ENCODE measurements around the gene FNDC5.

DNA sequence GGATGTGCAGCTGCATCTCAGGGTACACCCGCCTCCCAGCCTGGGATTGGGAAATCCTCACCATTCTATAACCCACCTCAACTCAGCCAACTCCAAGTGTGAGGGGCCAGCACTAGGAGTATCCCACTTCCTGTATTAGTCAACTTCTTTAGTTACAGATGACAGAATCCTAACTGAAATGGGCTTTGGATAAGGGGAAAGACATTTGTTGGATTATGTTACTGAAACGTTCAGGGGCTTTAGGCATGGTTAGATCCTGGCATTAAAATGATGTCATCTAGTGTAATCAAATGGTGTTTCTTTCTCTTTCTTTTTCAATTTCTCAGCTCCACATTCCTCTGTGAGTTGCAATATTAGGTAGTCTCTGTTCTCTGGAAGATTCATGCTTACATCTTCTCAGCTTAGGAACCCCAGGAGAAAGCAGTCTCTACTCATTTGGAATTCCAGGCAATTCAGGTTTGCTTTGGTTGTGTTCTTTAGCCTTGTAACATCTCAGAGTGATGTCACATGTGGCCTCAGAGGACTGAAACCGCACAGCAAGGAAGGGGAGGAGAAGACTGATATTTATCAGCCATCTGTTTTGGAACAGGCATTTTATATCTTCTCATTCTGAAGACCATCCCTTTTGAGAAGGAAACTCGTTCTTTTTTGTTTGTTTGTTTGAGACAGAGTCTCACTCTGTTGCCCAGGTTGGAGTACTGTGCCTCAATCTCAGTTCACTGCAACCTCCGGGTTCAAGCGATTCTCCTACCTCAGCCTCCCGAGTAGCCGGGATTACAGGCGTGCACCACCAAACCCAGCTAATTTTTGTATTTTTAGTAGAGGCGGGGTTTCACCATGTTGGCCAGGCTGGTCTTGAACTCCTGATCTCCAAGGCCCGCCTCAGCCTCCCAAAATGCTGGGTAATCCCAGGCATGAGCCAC is 49.4 kb upstream of the FNDC5 start:
- no peak for TF ChIP-seq SUZ12 (IDR thresholded peaks at IDR 0.05; ENCODE audit: unreplicated experiment)
- no peak for TF ChIP-seq SP1 (IDR thresholded peaks at IDR 0.05; ENCODE audit: low read depth, low read length)
- TF ChIP-seq SRF (IDR thresholded peaks at IDR 0.05; ENCODE audit: low read depth in 2 of 2, low read length in 2 of 2): no peak
- TF ChIP-seq, protein P1, sequence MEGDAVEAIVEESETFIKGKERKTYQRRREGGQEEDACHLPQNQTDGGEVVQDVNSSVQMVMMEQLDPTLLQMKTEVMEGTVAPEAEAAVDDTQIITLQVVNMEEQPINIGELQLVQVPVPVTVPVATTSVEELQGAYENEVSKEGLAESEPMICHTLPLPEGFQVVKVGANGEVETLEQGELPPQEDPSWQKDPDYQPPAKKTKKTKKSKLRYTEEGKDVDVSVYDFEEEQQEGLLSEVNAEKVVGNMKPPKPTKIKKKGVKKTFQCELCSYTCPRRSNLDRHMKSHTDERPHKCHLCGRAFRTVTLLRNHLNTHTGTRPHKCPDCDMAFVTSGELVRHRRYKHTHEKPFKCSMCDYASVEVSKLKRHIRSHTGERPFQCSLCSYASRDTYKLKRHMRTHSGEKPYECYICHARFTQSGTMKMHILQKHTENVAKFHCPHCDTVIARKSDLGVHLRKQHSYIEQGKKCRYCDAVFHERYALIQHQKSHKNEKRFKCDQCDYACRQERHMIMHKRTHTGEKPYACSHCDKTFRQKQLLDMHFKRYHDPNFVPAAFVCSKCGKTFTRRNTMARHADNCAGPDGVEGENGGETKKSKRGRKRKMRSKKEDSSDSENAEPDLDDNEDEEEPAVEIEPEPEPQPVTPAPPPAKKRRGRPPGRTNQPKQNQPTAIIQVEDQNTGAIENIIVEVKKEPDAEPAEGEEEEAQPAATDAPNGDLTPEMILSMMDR (IDR thresholded peaks at IDR 0.05 in 2 of 3, conservative IDR thresholded peaks at IDR 0.05 in 1 of 3; ENCODE audit: control insufficient read depth in 2 of 3, extremely low read depth in 1 of 3, insufficient read depth in 1 of 3, low read depth in 3 of 3, low read length in 3 of 3): no peak
- TF ChIP-seq, protein P2, sequence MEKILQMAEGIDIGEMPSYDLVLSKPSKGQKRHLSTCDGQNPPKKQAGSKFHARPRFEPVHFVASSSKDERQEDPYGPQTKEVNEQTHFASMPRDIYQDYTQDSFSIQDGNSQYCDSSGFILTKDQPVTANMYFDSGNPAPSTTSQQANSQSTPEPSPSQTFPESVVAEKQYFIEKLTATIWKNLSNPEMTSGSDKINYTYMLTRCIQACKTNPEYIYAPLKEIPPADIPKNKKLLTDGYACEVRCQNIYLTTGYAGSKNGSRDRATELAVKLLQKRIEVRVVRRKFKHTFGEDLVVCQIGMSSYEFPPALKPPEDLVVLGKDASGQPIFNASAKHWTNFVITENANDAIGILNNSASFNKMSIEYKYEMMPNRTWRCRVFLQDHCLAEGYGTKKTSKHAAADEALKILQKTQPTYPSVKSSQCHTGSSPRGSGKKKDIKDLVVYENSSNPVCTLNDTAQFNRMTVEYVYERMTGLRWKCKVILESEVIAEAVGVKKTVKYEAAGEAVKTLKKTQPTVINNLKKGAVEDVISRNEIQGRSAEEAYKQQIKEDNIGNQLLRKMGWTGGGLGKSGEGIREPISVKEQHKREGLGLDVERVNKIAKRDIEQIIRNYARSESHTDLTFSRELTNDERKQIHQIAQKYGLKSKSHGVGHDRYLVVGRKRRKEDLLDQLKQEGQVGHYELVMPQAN (conservative IDR thresholded peaks at IDR 0.05): no peak
- TF ChIP-seq HCFC1 (IDR thresholded peaks at IDR 0.05; ENCODE audit: low read length): no peak
- TF ChIP-seq PML (IDR thresholded peaks at IDR 0.05; ENCODE audit: low read length): no peak
- no peak for TF ChIP-seq MXI1 (IDR thresholded peaks at IDR 0.05; ENCODE audit: low read depth, low read length)
- no peak for TF ChIP-seq GABPA (IDR thresholded peaks at IDR 0.05; ENCODE audit: low read depth)
- TF ChIP-seq POLR2AphosphoS5 (IDR thresholded peaks at IDR 0.05; ENCODE audit: low read length): no peak

All from GM12878 (cell line).